GDM1 (cell line): Measurements from ENCODE around the gene HDAC4.

Experiments used
- DNase-seq: peaks from one replicate; lab custom pipeline; 2025; lab: John Stamatoyannopoulos, UW

The HDAC4 gene

GRCh38 chr2:239220341-239220740, 180.5 kb downstream of the HDAC4 start:
- no peak for DNase-seq

GRCh38 chr2:239216614-239217273, 184.1 kb downstream of the HDAC4 start:
- DNase-seq = no peak

DNA sequence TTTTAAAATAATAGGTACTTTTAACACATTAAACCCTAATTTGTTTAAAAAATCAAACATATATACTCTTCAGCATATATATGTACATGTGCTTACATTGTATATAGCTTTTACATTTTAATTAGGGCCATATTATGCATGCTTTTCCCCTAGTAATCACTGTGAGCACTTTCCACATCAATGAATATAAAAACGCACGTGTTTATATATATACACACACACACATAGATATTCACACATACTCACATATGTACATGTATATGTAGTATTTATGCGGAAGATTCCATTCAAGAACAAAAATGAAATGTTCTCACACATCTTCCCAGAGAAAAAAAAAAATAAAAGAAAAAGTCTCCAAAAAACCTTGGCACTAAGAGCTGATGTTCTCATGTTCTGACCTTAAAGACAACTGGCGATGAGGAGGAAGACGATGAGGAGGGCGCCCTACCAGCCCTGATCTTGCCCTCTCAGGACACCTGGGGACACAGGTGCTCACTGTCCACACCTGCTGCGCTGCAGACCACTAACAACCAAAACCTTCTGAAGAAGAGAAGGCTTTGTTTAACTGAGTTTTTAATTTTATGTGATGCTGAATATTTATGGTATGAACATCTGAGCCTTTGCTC, 184.7 kb downstream of the HDAC4 start:
- no peak for DNase-seq

DNA sequence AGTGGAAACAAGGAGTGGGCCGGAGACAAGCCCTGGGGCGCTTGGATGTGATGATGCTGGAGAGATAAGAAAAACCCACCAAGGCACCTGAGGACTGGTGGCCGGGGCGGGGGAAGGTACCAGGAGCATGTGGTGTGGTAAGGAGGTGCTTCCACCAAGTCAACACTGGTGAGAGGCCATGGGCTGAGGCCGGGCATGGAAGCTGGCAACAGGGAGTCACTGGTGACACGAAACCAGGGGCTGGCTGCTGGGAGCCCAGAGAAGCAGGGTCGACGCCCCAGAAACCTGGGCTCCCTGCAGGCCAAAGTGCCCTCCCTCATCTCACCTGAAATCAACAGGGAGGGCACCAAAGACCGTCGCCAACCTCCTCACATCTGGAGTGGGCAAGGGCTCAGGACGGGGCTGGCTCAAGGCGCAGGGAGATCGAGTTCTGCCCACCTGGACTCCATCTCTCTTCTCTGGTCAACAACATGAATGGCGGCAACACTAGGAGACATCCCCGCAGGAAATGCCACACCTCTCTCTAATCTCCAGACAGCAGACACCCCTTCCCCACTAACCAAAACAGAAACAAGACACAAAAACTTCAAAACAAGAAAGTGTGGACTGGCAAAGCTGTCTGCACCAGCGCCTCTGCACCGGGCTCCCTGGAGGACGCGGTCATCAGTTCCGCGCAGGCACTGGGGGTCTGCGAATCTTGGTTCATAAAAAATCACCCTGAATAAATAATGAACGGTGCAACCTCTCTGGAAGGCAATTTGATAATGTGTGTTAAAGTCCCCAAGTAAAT, 185.5 kb downstream of the HDAC4 start:
- no peak for DNase-seq

DNA sequence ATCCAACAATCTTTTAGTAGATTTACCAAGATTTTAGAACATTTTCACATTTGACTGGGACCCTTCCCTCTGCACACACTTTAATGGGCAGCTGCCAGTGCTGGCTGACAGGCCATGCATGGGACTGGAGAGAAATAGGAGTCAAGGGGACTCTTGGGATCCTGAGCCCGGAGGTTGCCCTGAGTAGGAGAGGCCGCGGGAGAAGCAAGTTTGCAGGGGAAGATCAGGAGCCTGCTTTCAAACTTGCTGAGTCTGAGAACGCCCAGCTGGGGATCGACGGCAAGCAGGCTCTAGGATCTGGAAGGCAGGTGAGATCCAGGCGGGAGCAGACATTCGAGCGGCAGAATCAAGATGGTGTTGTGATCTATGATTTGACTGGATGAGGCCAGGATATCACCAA, 186.1 kb downstream of the HDAC4 start:
- DNase-seq = no peak

DNA sequence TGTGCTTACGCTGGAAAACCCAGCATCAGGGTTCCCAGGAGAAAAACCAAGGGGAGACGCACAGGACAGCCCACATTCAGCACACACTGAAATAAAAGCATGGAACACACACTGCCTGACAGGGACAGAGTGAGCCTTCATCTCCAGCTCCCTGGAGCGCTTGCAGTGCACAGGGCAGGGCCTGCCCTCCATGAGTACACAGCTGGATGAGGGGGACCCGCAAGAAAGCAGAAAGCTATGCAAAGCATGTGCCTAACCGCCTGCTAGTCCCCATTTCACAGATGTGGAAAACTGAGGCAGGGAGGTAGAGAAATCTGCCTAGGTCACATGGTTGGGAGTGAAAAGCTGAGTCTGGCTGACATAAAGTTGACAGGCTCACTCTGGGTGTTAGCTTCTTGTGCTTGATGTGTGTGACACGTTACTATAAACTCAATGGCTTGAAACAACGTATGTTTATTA, 187.1 kb downstream of the HDAC4 start:
- no peak for DNase-seq

GRCh38 chr2:239212929-239213642, 187.7 kb downstream of the HDAC4 start:
- DNase-seq = no peak

GRCh38 chr2:239212121-239212928, 188.5 kb downstream of the HDAC4 start:
- no peak for DNase-seq

- no peak for DNase-seq
These were observed 189.3 kb downstream of the HDAC4 start for GRCh38 chr2:239211396-239212094.

DNA sequence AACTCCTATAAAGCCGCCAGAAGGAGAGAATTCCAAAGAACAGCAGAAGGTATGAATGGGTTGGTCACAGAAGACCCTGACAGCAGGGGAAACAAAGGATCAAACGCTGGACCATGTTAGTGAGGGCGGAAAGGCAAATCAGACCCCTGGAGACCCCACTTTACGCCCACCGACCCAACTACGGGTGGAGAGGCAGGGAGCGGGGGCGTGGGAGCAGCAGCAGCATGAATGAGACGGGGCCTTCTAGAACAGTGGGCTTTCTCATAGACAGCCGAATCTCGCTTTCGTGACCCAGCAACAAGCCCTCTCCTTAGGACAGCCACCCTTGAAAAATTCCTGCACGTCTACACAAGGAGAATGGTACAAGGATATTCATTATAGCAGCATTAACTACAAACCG, 191.0 kb downstream of the HDAC4 start:
- DNase-seq = no peak

- no peak for DNase-seq
These were observed 192.2 kb downstream of the HDAC4 start for GRCh38 chr2:239208465-239209180.

DNA sequence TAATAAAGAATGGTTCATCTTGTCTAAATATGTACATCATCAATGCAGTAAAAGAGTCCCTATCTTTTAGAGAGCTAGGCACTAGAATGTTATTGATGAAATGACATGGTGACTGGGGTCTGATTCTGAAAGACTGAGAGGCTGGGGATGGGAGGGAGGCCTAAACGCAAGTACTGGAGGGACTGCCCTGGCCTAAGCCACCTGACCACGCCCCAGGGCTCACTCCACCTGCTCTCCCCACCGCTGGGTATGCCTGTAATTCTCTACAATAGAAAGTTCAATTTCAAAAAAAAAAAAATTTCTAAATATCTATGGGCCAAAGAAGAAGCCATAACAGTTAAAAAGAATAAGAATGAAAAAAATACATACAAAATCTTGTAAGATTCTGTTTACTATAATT, 194.0 kb downstream of the HDAC4 start:
- DNase-seq = no peak

GRCh38 chr2:239206042-239206441, 194.8 kb downstream of the HDAC4 start:
- DNase-seq = no peak

GRCh38 chr2:239204876-239205468, 195.8 kb downstream of the HDAC4 start:
- no peak for DNase-seq

GRCh38 chr2:239204136-239204875, 196.5 kb downstream of the HDAC4 start:
- DNase-seq = no peak

DNA sequence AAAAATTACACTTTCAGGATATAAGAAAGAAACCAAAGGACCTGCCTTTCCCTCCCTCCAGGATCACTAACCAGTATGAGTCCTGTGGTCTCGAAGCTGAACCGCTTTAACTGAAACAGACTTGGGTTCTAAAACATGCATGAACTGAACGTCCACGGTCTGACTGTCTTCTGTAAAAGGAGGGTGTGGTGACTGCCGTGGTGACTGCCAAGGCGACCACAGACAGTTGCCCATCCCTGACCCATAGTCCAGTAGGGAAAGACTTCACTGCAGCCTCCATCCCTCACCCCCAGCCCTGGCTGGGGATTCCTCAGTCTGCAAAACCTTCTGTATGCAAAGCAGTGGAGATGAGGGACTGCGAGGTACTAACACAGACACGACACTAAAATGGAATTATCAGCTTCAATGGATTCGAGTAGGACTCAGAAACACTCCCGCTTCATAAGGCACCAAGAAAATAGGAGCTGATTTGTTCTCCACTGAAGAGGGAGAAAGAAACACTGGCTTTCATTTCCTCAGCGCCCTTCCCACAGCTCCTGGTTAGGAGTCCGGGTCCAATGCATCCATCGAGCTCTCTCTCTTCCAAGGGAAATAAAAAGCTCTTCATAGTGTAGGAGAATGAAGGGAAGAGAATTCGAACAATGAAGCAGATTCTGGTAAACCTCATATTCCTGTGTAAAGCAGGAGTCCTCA, 197.2 kb downstream of the HDAC4 start:
- DNase-seq = no peak

DNA sequence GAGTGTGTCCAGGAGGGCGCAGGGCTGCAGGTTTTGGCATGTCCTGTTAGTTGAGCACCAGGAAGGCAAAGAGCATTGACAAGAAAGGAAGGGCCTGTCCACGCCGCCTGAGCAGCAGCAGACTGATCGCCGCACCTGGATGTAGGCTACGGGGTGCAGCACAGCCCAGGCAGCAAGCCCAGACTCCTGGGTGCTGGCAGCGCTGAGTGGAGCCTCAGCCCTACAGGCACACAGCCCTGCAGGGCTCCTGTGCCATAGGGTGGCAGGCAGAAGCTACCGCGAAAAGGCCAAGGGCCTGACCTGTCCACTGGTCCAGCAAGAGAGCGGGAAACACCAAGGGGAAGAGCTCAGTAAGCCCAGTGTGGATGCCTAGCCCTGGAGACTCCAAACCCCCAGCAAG, 198.0 kb downstream of the HDAC4 start:
- no peak for DNase-seq

DNA sequence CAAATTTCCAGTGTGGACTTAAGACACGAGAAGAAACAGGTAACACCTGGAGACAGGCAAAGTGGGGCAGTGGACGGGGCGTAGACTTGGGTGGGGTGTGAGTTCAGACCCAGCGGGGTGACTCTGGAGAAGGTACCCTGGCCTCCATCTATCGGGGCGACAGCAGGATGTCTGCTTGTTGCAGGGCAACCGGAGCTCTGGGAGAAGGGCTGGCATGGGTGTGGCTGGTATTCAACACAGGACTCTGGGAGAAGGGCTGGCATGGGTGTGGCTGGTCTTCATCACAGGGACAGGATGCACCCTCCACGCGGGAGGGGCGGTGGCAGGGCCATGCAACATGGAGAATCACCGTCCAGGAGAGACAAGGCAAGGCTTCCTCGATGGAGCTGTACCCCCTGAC, 198.5 kb downstream of the HDAC4 start:
- DNase-seq = no peak

DNA sequence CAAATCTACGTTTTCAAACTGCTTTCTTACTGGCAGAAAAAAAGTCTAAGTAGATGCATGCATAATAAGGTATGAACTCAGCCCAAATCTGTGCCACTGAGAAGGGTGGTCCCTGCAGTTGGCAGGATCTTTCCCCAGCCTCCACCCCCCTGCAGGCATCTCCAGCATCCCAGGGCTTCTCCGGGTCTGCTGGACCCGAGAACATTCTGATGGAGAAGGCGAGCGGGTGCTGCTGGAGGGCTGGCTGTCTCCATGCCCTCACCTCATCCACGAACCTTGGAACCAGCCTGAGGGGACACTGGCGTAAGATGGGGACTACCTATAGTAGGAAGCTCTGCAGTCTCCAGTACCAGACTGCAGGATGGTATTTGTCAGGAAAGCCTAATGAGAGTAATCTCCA, 198.9 kb downstream of the HDAC4 start:
- no peak for DNase-seq
